Left ventricle myocardium inferior (tissue), 1 donor: ENCODE measurements around the gene PAK4. TPM values are rescaled to one million over a fixed set of nuclear protein-coding genes. Genes with fewer than 3 reads are reported as not detected.

Source experiments
- DNase-seq: peaks from one replicate; pipeline ENCODE4 v3.0.0-alpha.2; 2020
- H3K27ac ChIP-seq: fragments of 200-600 bp; replicated peaks from 2 replicates; pipeline ENCODE4 v1.8.0; 2021
- H3K27me3 ChIP-seq: fragments of 200-600 bp; 2 replicates; pipeline ENCODE4 v1.8.0; 2021; ENCODE audit warnings: low read depth
- H3K36me3 ChIP-seq: fragments of 200-600 bp; 2 replicates; pipeline ENCODE4 v1.8.0; 2021
- H3K4me1 ChIP-seq: fragments of 200-600 bp; 2 replicates; pipeline ENCODE4 v1.8.0; 2021
- H3K4me3 ChIP-seq: fragments of 200-600 bp; 2 replicates; pipeline ENCODE4 v1.8.0; 2021; ENCODE audit warnings: mild to moderate bottlenecking, moderate library complexity
- H3K9me3 ChIP-seq: fragments of 200-600 bp; replicated peaks from 2 replicates; pipeline ENCODE4 v1.8.0; 2021
- intact Hi-C: fragments of 100-400 bp; cut with micrococcal nuclease; formaldehyde crosslinking; loops from one replicate; pipeline ENCODE4 v1.11.0; 2022
- total RNA-seq: library from RNA; stranded (reverse); fragmentation: NEBNext Ultra II Directional; extraction: Animal tissue kit (Norgen Biotek cat#: 25700); gene quantifications from one replicate; pipeline ENCODE4 v1.2.1, GENCODE V29; 2021
- TF ChIP-seq, protein P1 (sequence below): fragments of 200-600 bp; IDR thresholded peaks from 2 replicates; pipeline ENCODE4 v1.8.0; 2021; ENCODE audit warnings: antibody characterized with exemption, mild to moderate bottlenecking, borderline replicate concordance
- donor health status: DM: no; HTN: yes; CAD: no; lungs with severe emphysema.

The PAK4 gene
- total RNA-seq, 1 donor from 2014 or later, result 17.0 TPM

DNA sequence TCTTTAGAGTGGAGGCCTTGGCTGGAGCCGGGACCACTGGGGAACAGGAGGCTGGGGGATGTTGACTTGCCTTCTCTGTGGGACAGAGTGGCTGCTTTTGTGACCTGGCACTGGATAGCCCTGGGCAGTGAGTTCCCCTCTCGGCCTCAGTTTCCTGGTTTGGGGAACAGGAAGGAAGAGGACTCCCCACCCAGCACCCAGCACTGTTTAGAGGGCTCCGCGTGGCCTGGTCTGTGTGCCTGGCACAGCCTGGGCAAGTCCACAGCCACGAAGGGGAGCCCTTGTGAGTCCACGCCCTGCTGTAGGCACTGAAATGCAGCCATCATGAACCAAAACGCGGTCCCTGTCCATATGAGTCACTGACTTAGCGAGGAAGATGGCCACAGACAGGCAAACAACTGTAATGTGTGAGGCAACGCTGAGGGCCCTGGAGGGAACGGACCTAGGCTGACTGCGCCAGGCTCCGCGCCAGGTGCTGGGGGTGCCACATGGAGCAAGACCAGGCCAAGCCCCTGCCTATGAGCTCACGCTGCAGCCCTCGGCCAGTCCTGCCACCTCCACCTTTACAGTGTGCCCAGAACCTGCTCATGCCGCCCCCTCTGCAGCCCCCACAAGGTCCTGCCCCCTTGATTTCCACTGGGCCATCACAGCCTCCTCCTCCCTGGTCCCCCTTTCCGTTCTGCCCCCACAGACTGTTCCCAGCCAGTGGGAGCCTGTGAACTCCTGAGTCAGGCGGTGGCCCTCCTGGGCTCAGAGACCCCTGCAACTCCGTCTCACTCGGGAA, 35.5 kb downstream of the PAK4 start:
- TF ChIP-seq, protein P1, sequence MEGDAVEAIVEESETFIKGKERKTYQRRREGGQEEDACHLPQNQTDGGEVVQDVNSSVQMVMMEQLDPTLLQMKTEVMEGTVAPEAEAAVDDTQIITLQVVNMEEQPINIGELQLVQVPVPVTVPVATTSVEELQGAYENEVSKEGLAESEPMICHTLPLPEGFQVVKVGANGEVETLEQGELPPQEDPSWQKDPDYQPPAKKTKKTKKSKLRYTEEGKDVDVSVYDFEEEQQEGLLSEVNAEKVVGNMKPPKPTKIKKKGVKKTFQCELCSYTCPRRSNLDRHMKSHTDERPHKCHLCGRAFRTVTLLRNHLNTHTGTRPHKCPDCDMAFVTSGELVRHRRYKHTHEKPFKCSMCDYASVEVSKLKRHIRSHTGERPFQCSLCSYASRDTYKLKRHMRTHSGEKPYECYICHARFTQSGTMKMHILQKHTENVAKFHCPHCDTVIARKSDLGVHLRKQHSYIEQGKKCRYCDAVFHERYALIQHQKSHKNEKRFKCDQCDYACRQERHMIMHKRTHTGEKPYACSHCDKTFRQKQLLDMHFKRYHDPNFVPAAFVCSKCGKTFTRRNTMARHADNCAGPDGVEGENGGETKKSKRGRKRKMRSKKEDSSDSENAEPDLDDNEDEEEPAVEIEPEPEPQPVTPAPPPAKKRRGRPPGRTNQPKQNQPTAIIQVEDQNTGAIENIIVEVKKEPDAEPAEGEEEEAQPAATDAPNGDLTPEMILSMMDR, result no peak
- intact Hi-C loops, result no loop called here
- H3K9me3 ChIP-seq, result no peaks in the 10 kb centered on the region
- no peaks in the 10 kb centered on the region for H3K27me3 ChIP-seq
- no peak overlapping the region for H3K27ac ChIP-seq
- H3K36me3 ChIP-seq, result no peaks in the 10 kb centered on the region
- H3K4me3 ChIP-seq, result no peak overlapping the region
- no peak for DNase-seq
- peaks cover 29% of the 10 kb centered on the region for H3K4me1 ChIP-seq

DNA sequence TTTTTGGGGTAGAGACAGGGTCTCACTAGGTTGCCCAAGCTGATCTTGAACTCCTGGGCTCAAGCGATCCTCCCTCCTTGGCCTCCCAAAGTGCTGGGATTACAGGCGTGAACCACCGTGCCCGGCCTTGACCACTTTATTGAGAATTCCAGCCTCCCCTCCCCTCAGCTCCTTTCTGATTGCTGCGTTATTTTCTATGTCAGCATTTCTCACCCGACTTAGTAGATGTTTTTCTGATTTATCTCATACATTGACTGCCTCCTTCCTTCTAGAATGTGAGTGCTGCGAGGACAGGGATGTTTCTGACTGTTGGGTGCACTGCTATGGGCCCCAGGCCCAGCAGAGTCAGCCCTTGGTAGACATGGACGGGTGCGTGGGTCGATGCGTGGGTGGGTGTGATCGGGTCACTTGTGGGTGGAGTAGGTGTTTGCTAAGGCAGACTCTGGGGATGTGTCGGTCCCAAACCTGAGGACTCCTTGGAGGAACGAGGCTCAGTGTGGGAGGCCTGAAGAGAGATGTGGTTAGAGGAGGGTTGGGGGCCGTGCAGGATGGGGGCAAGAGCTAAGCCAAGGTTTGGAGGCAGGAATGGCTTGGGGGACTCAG, 37.0 kb downstream of the PAK4 start:
- Histone ChIP-seq H3K27ac (no peak overlapping the region), H3K4me3 (no peak overlapping the region), H3K27me3 (no peaks in the 10 kb centered on the region), H3K36me3 (no peaks in the 10 kb centered on the region), H3K4me1 (peaks cover 29% of the 10 kb centered on the region), H3K9me3 (no peaks in the 10 kb centered on the region)
- no peak for DNase-seq
- TF ChIP-seq, protein P1, result no peak
- intact Hi-C loops, result no loop called here

DNA sequence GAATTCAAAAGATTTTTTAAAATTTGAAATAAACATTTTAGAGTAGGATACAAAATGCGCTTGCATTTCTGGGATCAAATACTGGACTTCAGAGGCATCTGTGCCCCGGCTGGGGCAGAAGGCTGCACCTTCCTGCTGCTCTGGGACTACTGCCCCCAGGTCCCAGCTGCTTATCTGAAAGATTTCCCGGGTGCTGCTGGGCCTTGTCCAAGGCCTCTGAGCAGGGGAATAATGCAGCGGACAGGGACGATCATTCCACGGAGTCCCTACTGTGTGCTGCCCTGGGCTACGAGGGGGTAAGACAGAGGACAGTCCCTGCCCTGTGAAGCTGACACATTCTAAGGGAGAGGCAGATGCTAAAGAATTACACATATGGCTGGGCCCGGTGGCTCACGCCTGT, 38.0 kb downstream of the PAK4 start:
- peaks cover 21% of the 10 kb centered on the region for H3K4me1 ChIP-seq
- intact Hi-C loops, result no loop called here
- TF ChIP-seq, protein P1, result no peak

DNA sequence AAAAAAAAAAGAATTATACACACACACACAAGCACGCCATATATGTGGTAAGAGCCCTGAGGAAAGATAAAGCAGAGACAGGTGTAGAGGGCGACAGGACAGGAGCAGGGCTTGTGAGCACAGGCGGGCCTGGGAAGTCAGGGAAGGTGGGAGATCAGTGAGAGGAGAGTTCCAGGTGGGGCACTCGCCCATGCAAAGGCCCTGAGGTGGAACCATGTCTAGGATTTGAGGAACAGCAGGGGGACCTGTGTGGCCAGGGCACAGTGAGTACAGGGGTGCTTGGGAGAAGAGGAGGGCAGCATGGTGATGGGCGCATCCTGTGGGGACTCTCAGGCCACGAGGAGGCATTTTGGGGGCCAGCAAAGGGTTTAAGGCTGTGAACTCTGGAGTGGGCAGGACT, 38.7 kb downstream of the PAK4 start:
- TF ChIP-seq, protein P1, result no peak
- no peak overlapping the region for H3K27ac ChIP-seq
- no peaks in the 10 kb centered on the region for H3K27me3 ChIP-seq
- no peaks in the 10 kb centered on the region for H3K36me3 ChIP-seq
- peaks cover 21% of the 10 kb centered on the region for H3K4me1 ChIP-seq
- H3K9me3 ChIP-seq, result no peaks in the 10 kb centered on the region
- H3K4me3 ChIP-seq, result no peak overlapping the region
- DNase-seq, result no peak
- intact Hi-C loops, result no loop called here

More for the DNA sequence above, 38.0 kb downstream of the PAK4 start:
- no peak for DNase-seq
- H3K9me3 ChIP-seq, result no peaks in the 10 kb centered on the region
- H3K27ac ChIP-seq, result no peak overlapping the region
- H3K27me3 ChIP-seq, result no peaks in the 10 kb centered on the region
- H3K36me3 ChIP-seq, result no peaks in the 10 kb centered on the region
- H3K4me3 ChIP-seq, result no peak overlapping the region

DNA sequence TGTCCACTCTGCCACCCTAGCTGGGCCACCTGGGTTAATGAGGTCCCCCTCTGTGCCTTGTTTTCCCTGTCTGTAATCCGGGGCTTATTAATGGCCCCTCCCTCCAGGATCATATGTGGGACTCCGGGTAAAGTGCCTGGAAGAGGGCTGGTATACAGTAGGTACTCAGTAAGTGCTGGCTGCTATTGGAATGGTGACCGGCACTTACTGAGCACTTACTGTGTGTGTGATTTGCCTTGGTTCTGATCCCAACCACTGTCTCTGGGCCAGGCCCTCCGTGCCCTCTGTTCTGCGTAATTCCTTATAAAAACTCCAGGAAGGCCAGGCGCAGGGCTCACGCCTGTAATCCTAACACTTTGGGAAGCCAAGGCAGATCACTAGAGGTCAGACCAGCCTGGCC, 40.3 kb downstream of the PAK4 start:
- intact Hi-C loops, result no loop called here
- Histone ChIP-seq H3K27ac (no peak overlapping the region), H3K36me3 (peaks cover 7% of the 10 kb centered on the region), H3K27me3 (no peaks in the 10 kb centered on the region), H3K4me1 (peaks cover 21% of the 10 kb centered on the region), H3K4me3 (no peak overlapping the region), H3K9me3 (no peaks in the 10 kb centered on the region)
- DNase-seq, result no peak
- TF ChIP-seq, protein P1, result no peak
